GM18502 (cell line): ENCODE measurements around the gene RYR2.
"Not testable (repeated sequence)": the region's sequence is repeated elsewhere in the genome, so short reads cannot be mapped to it uniquely, and the experiment has no call there.

Experiments
- ATAC-seq: cut with Tn5 transposase; IDR thresholded peaks from one replicate; pipeline ENCODE4 v1.9.1; 2021; ENCODE audit warnings: mild to moderate bottlenecking; ENCODE audit not compliant: unreplicated experiment, poor library complexity

RYR2 gene

GRCh38 chr1:237799762-237800474, 757.9 kb downstream of the RYR2 start:
- peak; percentile 99 for ATAC-seq

DNA sequence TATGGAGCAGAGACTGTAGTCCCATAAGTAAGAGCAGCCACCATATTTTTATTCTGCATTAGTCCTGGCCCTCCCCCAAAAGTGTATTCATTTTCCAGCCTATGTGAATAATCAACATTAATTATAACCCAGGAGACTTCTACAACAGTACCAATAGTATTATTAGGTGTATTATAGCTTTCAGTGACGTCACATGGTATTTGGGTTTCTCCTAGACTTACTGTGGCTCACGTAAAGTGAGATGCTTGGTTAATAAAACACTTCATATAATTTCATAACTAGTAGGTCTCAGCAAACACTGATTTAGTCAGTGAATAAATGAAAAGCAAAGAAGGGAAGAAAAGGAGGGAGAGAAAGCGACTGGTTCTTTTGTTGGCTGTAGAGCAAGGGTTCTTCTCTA, 762.5 kb downstream of the RYR2 start:
- ATAC-seq = no peak

GRCh38 chr1:237809099-237809498, 767.1 kb downstream of the RYR2 start:
- ATAC-seq = no peak

- no peak for ATAC-seq
These were observed 769.6 kb downstream of the RYR2 start for GRCh38 chr1:237811633-237812032.

- no peak for ATAC-seq
These were observed 770.1 kb downstream of the RYR2 start for GRCh38 chr1:237812061-237812460.

DNA sequence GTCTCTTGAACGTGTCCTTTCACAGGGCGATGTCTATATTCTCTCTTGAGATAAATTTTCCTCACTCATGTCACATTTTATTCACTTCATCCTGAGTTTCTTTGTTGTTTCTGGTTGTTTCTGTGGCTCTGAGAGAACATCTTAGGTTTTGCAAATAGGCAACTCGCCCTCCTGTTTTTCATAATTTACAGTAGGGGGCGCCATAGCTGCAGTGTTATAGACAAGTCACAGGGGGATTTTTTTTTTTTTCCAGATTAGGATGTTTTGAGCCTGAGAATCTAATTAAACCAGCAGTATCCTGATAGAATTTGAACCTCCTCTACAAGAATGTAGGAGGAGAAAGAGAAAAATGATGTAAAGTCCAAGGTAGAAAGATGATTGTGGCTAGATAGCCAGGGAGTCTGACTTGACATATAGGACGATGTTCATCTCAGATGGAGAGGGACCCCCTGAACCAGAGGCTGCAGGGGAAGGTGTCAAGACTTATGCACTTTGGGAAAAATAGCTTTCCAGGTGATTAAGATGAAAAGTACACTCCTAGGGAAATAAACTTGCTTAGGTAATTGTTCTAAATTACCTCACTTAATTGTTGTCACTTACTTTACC, 772.4 kb downstream of the RYR2 start:
- ATAC-seq = no peak

DNA sequence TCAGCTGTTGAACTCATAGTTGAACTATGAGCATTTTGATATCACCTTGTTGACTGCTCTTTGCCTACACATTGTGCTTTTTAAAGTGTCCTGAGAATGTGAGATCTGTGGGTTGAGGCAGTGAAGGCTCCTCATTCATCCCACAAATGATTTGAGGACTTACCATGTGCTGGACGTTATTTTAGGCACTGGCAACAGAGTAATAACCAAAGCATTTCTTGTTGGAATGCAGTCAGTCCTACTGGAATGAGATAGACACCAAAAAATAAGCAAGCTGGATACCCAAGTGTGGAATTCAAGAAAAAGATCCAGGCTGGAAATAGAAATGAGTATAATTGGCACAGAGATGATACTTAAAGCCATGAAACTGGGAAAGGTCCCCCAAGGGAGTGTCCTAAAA, 775.3 kb downstream of the RYR2 start:
- ATAC-seq = no peak

- ATAC-seq = not testable (repeated sequence)
These were observed 778.6 kb downstream of the RYR2 start for GRCh38 chr1:237820634-237821033.

GRCh38 chr1:237832858-237833257, 790.9 kb downstream of the RYR2 start:
- ATAC-seq = no peak

DNA sequence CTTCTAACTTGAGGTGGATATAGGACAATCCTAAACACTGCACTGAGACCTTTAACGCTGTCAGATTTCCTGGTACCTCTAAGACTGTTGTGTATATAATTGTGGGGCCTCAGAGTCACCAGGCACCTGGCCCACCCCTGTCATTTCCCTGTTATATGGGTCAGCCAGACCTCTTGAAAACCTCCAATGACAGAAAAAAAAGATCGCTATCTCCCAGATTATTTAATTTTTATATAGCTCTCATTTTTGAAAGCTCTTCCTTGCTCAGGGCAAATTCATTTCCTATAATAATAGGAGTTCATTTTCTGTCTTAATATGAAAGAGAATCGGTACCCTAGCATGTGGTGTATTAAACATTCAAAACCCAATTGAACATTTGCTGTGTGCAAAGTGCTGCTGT, 792.1 kb downstream of the RYR2 start:
- ATAC-seq = no peak

GRCh38 chr1:237834461-237834860, 792.5 kb downstream of the RYR2 start:
- no peak for ATAC-seq

GRCh38 chr1:237838320-237838719, 796.3 kb downstream of the RYR2 start:
- no peak for ATAC-seq

- no peak for ATAC-seq
These were observed 797.0 kb downstream of the RYR2 start for GRCh38 chr1:237838904-237839534.

- no peak for ATAC-seq
These were observed 799.5 kb downstream of the RYR2 start for GRCh38 chr1:237841485-237841884.

GRCh38 chr1:237843516-237843915, 801.5 kb downstream of the RYR2 start:
- ATAC-seq = not testable (repeated sequence)

GRCh38 chr1:237851210-237851845, 809.3 kb downstream of the RYR2 start:
- peak; percentile 54 for ATAC-seq

- no peak for ATAC-seq
These were observed 810.4 kb downstream of the RYR2 start for GRCh38 chr1:237852342-237852741.

- ATAC-seq = no peak
These were observed 815.5 kb downstream of the RYR2 start for GRCh38 chr1:237857455-237857854.

GRCh38 chr1:237858992-237859391, 817.0 kb downstream of the RYR2 start:
- ATAC-seq = no peak

DNA sequence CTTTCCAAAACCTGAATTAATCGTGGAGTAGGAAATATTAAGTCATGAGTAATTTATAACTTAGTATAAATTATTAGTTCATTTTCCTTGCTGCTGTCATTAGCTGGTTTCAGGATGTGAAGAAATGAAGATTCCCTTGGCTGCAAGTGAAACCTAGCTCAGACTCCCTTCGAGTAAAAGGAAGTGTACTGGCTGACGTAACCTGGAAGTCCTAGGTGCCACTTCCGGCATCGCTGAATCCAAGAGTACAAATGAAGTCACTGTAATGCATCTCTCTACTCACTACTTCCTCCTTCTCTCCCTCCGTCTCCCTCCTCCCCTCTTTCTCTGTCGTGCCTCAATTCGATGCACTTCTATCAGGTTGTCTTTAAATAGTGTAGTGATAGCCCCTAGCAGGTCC, 820.0 kb downstream of the RYR2 start:
- no peak for ATAC-seq

DNA sequence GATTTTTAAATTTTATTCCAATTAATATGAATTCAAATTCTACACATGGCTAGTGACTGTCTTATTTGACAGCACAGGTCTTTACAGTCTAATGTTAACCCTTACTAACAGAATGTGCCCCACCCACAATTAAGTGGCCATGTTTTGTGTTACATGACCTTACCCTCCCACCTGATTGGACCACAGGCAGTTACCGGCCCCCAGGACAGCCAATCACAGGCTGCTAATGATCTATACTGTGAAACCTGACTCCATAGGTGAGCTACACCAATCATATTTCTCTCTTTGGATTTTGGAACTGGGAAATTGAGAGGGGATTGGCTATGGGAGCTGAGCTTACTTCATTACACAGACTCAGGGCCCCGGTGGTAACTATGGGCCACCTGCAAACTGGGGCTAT, 821.2 kb downstream of the RYR2 start:
- peak; percentile 36 for ATAC-seq
